Panc1 (cell line): ENCODE data around the gene SEC63.

Experiments
- POLR2AphosphoS5 ChIP-seq: IDR thresholded peaks from 2 replicates; pipeline ENCODE4 v1.6.1; 2012; ENCODE audit warnings: mild to moderate bottlenecking, low read depth, low read length, moderate library complexity
- SIN3A ChIP-seq: IDR thresholded peaks from 2 replicates; pipeline ENCODE4 v1.6.1; 2012; ENCODE audit warnings: low read depth, mild to moderate bottlenecking, low read length, moderate library complexity, borderline replicate concordance; ENCODE audit not compliant: insufficient read depth
- TCF7L2 ChIP-seq: IDR thresholded peaks from 2 replicates; pipeline ENCODE4 v1.6.1; 2011; ENCODE audit warnings: mild to moderate bottlenecking, low read depth, low read length, inconsistent platforms
- TF ChIP-seq, protein P1 (sequence below): fragments of 450-650 bp; IDR thresholded peaks from 2 replicates; pipeline ENCODE4 v1.5.1; 2017; ENCODE audit warnings: mild to moderate bottlenecking
- TF ChIP-seq, protein P2 (sequence below), 2 experiments: IDR thresholded peaks; 2 replicates each; pipeline ENCODE4 v1.6.1; 2011 to 2012; ENCODE audit warnings: low read depth in 2 of 2, control low read depth in 1 of 2, low read length in 1 of 2, mild to moderate bottlenecking in 1 of 2, moderate library complexity in 1 of 2; ENCODE audit not compliant: insufficient read depth in 1 of 2

DNA sequence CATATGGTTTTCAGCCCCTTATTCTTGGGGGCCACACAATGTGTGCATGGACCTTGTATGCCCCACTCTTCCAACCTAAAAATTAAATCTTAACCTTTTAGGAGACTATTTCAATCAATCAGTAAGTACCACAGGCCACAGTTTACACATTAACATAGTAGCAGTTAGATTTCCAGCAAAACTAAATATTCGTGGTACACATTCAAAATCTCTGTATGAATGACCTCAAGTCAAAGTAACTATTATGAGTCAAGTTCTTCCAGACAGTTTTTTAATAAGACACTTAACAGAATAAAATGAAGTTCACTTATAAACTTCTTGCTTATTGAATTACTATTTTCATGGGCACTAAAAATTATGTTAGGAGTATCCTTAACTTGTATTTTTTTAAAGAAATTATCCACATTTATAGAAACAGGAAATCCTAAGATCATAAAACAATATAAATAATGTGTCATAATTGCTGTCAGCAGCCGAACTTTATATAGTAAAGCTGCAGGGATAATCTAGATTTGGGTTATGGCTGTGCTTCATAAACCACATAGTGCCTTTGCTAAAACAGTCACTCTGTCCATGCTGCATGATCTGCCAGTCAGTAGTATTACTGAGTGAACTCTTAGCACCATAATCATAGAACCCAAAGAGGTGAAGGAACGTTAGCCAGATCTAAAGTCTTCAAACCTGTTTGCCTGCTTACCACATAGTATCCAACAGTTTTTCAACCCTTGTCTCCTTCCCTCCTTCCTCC lies 21.7 kb downstream of the SEC63 start:
- TF ChIP-seq, protein P1, sequence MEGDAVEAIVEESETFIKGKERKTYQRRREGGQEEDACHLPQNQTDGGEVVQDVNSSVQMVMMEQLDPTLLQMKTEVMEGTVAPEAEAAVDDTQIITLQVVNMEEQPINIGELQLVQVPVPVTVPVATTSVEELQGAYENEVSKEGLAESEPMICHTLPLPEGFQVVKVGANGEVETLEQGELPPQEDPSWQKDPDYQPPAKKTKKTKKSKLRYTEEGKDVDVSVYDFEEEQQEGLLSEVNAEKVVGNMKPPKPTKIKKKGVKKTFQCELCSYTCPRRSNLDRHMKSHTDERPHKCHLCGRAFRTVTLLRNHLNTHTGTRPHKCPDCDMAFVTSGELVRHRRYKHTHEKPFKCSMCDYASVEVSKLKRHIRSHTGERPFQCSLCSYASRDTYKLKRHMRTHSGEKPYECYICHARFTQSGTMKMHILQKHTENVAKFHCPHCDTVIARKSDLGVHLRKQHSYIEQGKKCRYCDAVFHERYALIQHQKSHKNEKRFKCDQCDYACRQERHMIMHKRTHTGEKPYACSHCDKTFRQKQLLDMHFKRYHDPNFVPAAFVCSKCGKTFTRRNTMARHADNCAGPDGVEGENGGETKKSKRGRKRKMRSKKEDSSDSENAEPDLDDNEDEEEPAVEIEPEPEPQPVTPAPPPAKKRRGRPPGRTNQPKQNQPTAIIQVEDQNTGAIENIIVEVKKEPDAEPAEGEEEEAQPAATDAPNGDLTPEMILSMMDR = no peak
- TF ChIP-seq, protein P2, sequence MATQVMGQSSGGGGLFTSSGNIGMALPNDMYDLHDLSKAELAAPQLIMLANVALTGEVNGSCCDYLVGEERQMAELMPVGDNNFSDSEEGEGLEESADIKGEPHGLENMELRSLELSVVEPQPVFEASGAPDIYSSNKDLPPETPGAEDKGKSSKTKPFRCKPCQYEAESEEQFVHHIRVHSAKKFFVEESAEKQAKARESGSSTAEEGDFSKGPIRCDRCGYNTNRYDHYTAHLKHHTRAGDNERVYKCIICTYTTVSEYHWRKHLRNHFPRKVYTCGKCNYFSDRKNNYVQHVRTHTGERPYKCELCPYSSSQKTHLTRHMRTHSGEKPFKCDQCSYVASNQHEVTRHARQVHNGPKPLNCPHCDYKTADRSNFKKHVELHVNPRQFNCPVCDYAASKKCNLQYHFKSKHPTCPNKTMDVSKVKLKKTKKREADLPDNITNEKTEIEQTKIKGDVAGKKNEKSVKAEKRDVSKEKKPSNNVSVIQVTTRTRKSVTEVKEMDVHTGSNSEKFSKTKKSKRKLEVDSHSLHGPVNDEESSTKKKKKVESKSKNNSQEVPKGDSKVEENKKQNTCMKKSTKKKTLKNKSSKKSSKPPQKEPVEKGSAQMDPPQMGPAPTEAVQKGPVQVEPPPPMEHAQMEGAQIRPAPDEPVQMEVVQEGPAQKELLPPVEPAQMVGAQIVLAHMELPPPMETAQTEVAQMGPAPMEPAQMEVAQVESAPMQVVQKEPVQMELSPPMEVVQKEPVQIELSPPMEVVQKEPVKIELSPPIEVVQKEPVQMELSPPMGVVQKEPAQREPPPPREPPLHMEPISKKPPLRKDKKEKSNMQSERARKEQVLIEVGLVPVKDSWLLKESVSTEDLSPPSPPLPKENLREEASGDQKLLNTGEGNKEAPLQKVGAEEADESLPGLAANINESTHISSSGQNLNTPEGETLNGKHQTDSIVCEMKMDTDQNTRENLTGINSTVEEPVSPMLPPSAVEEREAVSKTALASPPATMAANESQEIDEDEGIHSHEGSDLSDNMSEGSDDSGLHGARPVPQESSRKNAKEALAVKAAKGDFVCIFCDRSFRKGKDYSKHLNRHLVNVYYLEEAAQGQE (IDR thresholded peaks at IDR 0.05; ENCODE audit: insufficient read depth in 1 of 2, low read depth in 2 of 2, low read length in 1 of 2) = no peak
- TF ChIP-seq POLR2AphosphoS5 (no peak), SIN3A (no peak), TCF7L2 (no peak)
